Stimulated activated CD8-positive, alpha-beta memory T cell treated with anti-CD3 and anti-CD28 coated beads, Interleukin-4, amount 100 ng/mL, for 48 hours (primary cell): ENCODE data around the gene ZNF208.
"Not testable (repeated sequence)": the region's sequence is repeated elsewhere in the genome, so short reads cannot be mapped to it uniquely, and the experiment has no call there.

ENCODE experiments used
- DNase-seq: peaks from one replicate; pipeline ENCODE4 v3.0.0-alpha.2; 2020

Gene ZNF208

DNA sequence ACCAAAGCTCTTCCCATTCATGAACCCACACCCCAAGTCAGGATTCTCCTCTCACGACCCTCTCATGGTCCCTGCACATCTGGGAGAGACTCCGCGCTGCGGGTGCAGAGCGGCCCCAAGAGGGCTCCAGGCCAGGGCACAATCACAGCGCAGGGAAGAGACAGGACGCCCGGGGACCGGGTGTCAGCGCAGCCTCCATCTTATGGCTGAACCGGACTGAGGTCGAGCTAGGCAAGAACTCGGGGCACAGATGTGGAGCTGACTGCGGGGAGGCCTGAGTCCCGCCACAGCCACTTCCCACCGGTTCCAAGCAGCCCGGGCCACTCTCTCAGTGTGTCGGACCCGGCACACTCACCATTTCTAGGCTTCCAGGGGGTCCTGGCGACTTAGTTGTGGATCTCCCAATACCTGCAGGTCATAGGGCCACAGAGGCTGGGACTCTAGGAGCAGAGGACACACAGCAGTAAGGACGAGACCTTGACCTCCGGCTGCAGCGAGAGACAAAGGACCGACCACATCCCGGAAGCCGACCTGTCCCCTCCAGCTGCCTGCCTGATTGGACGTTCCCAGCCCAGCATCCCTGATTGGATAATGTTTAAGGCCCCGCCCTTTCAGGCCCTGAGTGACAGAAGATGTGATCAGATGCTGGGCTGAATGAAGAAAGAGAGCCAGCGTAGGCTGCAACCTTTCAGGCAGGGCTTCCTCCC lies at the start of gene ZNF208:
ZNF208 (minus strand) TSS at position 507 of the 707 bp plus-strand sequence; CDS start at position 358, 149 bp downstream.
- DNase-seq, result peak; percentile 29

- DNase-seq, result no peak
These were observed 41.9 kb upstream of the ZNF208 start for GRCh38 chr19:22052644-22053013.

DNA sequence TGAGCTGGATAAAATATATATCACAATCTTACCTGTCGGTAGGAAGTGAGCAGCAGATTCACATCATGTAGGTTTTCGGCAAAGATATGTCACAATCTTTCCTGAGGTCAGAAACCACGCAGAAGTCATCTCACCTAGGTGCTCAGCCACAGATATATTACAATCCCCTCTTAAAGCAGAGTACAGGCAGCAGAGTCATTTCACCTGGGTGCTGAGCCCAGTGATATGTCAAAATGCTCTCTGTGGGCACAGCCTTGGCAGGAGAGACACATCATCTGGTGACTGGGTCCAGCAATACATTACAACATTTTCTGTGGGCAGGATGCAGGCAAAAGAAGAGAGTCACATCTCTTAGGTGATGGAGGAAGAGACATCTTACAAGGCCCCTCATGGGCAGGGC lies 30.4 kb upstream of the ZNF208 start:
- not testable (repeated sequence) for DNase-seq

DNA sequence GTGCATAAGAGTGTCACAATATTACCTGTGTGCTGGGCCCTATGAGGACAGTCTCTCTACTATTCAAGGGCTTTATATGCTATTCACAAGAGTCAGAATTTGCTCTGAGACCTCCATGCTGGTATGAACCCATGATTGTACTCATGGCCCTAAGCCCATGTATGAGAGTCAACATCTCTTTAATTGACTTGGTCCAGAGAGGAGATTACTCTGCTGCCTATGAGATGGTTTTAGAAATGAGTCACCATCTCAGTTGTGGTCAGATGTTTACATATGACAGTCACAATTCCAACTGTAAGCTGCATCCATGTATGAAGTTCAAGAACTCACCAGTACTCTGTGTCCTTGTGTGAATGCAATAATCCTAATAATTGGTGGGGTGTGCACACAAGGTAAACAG lies 19.9 kb upstream of the ZNF208 start:
- no peak for DNase-seq

DNA sequence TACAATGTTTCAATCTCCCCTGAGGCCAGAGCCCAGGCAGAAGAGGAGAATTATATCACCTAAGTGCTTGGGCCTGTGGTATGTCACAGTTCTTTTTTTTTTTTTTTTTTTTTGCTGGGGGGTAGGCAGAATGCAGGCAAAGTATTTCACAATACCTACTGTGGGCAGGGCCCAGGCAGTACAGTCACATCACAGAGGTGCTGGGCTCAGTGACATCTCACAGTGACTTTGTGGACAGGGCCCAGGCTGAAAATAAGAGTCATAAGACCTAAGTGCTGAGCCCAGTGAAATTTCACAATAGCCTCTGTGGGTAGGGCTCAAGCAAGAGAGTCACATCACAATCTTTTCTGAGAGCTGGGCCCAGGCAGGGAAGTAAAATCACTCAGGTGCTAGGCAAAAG lies 15.9 kb upstream of the ZNF208 start:
- DNase-seq, result no peak

- not testable (repeated sequence) for DNase-seq
These were observed 14.8 kb upstream of the ZNF208 start for GRCh38 chr19:22025539-22025938.

GRCh38 chr19:21970466-21970865 lies 40.3 kb downstream of the ZNF208 start:
- DNase-seq, result no peak

DNA sequence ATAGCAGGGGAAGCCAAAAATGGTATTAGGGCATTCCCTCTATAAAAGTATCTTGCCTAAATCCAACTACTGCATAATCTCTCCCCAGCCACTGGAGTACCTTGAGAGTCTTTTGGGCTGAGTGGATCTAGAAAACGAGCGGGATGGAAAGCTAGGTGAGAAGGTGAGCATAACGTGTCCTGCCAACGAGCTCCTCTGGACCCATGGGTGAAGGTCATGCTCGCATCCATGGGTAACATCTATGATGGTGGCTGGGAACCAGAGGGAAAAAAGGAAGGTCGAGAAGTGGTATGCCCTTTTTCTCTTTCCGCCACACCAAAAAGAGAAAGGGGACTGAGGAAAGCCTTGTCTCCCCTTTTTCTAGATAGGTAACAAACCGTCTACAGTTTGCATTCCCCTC lies 63.0 kb downstream of the ZNF208 start:
- no peak for DNase-seq

DNA sequence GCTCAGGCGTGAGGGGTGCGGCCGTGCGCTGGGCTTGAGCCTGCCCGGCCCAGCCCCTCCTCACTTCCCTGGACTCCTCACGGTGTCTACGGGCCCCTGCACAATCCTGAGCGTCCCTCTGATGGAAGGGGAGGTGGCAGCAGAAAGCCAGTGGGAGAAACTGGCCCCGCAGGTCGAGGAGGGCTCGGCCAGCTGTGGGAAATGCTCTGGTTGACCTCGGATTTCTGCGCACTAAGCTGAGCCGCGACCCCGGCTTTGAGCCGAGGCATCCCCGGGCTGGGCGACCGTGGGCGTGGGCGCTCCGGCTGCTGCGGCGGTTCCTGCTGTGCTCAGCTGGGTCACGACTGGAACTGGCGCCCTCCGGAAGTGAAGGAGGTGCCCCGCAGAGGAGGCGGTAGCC lies 70.1 kb downstream of the ZNF208 start:
- no peak for DNase-seq

DNA sequence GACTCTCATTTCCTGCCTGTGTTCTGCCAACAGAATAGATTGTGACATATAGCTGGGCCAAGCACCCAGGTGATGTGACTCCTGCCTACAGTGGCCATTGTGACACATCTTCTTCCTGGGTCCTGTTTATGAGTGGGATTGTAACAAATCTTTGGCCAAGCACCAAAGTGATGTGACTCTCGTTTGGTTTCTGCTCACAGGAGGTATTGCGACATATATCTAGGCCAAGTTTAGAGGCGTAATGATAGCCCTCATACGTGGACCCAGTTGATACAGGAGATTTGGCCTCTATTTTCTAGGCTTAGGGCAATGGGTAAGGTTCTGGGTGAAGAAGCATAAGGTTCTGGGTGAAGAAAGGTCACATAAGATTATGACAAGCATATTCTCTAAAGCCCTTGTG lies 76.2 kb downstream of the ZNF208 start:
- no peak for DNase-seq

DNA sequence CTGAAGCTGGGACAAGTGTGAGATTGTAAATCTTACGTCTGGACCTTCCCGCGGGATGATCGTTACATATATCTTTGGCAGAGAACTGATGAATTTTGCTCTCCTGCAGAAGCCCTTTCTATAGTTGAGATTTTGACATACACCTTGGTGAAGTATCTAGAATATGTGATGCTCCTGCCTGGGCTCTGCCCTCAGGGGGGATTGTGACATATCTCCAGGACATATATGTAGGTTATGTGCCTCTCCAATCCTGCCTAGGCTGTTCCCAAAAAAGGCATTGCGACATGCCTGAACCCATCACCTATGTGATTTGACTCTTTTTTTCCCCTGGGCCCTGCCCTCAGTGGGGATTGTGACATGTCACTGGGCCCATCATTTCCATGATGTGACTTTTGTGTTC lies 76.6 kb downstream of the ZNF208 start:
- no peak for DNase-seq

DNA sequence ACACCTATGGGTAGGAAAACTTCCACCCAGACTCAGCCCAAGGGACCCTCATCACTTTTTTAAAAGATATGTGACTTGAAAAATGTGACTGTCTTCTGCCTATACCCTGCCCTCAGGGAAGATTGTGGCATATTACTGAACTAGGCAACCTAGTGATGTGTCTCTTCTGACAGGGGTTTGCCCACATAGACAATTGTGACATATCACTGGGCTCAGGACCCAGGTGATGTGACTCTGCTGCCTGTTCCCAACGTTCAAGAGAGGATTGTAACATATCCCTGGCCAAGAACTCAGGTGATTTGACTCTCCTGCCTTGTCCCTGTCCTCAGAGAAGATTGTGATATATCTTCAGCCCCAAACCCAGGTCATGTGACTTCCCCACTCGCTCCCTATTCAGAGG lies 88.5 kb downstream of the ZNF208 start:
- DNase-seq, result no peak

- no peak for DNase-seq
These were observed 89.0 kb downstream of the ZNF208 start for GRCh38 chr19:21921691-21922180.

DNA sequence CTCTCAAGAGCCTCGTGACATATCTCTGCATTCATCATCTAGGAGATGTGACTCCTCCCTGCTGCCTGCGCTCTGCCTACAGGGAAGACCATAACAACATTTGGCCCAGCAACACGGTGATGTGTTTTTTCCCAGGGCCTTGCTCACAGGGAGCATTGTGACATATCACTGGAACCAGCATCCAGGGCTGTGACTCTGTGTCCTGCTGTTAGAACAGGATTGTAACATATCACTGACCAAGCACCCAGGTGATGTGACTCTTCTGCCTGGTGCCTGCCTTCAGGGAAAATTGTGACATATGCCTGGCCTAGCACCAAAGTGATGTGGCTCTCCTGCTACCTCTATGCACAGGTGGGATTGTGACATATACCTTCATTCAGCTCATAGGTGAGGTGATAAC lies 95.3 kb downstream of the ZNF208 start:
- DNase-seq, result no peak

DNA sequence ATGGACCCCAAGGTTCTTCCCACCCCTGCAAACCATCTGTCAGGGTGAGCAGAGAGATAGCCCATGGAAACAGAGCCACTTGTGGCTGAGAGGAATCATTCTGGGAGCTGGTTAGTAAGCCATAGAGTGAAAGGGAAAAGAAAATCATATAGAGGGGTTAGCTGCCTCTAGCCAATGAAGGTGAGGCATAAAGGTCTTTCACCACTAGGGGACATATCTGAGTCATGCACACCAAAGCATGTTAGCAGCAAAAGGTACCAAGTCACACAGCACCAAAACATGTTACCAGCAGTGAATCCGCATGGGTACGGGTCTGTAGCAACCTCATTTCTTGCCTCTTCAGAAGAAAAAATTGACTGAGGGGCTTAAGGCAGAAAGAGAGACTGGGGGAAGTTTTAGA lies 98.1 kb downstream of the ZNF208 start:
- no peak for DNase-seq

DNA sequence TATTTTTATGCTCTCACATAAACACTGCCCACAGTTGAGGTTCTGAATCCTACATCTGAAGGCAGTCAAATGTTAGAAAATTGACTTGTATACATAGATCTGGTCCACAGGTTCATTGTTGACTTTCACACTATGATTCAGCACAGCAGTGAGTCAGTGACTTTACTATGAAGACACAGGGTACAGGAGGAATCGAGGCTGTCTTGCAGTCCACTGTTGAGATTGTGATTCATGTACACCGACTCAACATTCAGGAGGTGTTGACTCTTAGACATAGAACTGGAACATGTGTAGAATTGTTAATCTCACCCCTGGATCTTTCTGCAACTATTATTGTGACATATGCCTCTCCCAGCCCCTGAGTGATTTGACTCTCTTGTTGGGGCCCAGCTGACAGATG lies 100.4 kb downstream of the ZNF208 start:
- DNase-seq, result no peak

DNA sequence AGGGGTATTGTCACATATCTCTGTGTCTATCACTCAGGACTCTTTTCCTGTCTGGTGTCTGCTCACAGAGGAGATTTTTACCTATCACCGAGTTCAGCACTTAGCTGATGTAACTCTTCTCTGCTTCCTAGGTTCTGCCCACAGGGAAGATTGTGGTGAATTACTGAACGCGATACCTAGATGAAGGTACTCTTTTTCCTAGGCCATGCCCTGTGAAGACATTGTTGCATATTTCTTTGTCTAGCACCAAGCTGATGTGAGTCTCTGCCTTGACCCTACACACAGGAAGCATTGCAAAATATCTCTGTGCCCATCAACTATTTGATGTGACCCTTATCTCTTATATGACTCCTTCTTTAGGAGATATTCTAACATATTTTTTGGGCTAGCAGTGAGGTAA lies 102.7 kb downstream of the ZNF208 start:
- DNase-seq, result no peak

DNA sequence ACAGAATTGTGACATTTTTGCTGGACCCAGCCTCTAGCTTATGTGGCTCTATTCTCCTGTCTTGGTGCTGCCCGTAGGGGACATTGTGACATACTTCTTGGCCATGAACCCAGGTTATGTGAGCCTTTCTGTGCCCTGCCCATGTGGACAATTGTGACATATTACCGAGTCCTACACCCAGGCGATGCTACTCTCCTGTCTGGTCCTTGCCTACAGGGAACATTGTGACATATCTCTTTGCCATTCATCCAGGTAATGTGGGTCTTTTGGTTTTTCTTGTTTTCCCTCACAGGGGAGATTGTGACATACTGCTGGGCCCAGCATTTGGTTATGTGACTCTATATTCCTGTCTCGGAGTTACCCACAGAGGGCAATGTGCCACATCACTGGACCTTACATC lies 103.2 kb downstream of the ZNF208 start:
- DNase-seq, result no peak

DNA sequence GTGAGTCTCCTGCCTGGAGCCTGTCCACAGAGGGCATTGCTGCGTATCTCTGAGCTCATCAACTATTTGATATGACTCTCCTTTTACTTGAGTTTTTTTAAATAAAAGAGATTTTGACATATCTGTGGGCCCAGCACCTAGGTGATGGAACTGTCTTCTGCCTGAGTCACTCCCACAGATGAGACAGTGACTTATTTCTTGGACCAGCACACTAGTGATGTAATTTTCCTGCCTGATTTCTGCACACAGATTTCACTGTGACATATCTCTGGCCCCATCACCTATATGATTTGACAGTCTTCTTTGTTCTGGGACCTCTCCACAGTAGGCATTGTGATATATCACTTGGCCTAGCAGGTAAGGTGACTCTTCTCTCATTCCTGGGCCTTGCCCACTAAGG lies 108.2 kb downstream of the ZNF208 start:
- no peak for DNase-seq

- DNase-seq, result no peak
These were observed 108.9 kb downstream of the ZNF208 start for GRCh38 chr19:21901861-21902260.

DNA sequence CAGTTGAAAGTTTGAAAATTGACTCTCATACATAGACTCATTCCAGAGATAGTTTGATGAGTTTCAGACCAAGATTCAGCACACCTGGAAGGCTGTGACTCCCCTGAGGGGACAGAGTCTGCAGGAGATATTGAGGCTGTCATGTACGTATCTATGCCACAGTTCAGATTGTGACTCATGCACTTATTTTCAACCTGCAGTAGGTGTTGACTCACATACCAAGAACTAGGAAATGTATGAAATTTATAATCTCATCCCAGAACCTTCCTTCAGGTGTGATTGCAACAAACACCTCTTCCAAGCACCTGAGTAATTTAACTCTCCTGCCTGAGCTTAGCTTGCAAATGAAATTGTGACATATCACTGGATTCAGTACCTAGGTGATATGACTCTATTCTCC lies 110.3 kb downstream of the ZNF208 start:
- no peak for DNase-seq

GRCh38 chr19:21891086-21891485 lies 119.7 kb downstream of the ZNF208 start:
- no peak for DNase-seq

DNA sequence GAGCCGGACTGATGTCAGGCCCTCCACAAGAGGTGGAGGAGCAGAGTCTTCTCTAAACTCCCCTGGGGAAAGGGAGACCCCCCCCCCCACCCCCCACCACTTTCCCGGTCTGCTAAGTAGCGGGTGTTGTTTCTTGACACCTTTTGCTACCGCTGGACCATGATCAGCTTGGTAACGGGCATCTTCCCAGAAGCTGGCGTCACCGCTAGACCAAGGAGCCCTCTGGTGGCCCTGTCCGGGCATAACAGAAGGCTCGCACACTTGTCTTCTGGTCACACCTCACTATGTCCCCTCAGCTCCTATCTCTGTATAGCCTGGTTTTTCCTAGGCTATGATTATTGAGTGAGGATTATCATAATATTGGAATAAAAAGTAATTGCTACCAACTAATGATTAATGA lies 120.7 kb downstream of the ZNF208 start:
- DNase-seq, result peak; percentile 50

DNA sequence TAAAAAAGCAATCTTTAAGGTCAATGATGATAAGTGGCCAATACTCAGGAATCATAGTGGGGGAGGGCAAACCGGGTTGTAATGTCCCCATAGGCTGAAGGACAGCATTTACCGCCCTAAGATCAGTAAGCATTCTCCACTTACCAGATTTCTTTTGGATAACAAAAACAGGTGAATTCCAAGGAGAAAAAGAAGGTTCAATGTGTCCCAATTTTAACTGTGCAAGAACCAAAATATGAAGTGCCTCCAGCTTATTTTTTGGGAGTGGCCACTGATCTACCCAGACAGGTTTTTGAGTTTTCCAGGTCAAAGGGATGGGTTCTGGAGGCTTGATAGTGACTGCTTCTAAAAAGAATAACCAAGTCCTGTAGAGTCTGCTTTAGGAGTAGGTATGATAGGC lies 125.2 kb downstream of the ZNF208 start:
- DNase-seq, result not testable (repeated sequence)

- not testable (repeated sequence) for DNase-seq
These were observed 126.0 kb downstream of the ZNF208 start for GRCh38 chr19:21884786-21885185.
